ENCODE results near the gene WDR91.

GRCh38 chr7:135179321-135179925 is 31.9 kb downstream of the WDR91 start:
- TF ChIP-seq CTCF (conservative IDR thresholded peaks at IDR 0.05; ENCODE audit: low read depth, low read length) (no peak), EZH2 (IDR thresholded peaks at IDR 0.05; ENCODE audit: borderline replicate concordance, low read depth, low read length, poor library complexity, severe bottlenecking) (no peak)

All from A673 (cell line).